Peyer's patch (tissue), 4 donors: ENCODE results near the gene HS6ST2.
"Not testable (repeated sequence)": the region's sequence is repeated elsewhere in the genome, so short reads cannot be mapped to it uniquely, and the experiment has no call there.

Source experiments
- CTCF ChIP-seq, 6 experiments: fragments of 450-650 bp in 4 of 6; fragments of 200-600 bp in 2 of 6; sonication (generic) in 1 of 6; IDR thresholded peaks; one replicate each; pipeline ENCODE4 v1.5.1; 2017 to 2019; ENCODE audit warnings: antibody characterized with exemption in 6 of 6, mild to moderate bottlenecking in 3 of 6, moderate library complexity in 1 of 6
- POLR2A ChIP-seq, 2 donors: fragments of 450-650 bp; IDR thresholded peaks; one replicate each; pipeline ENCODE4 v1.5.1; 2017; ENCODE audit warnings: antibody characterized with exemption in 2 of 2, mild to moderate bottlenecking in 2 of 2, moderate library complexity in 2 of 2

- TF ChIP-seq CTCF, POLR2A (IDR thresholded peaks at IDR 0.05): not testable (repeated sequence)
Observed at GRCh38 chrX:132880753-132881152, 77.7 kb downstream of the HS6ST2 start.
